HepG2 (cell line): ENCODE measurements around the gene PSMD9. TPM values are rescaled to one million over a fixed set of nuclear protein-coding genes. Genes with fewer than 3 reads are reported as not detected.
A peak's percentile ranks its signal among the peaks of the same experiment; 100 is the strongest.

Experiments
- ATF2 ChIP-seq: sonication (generic); formaldehyde crosslinking; IDR thresholded peaks from 2 replicates; pipeline ENCODE4 v1.4.0; 2020; ENCODE audit warnings: missing genetic modification reagents
- BHLHE40 ChIP-seq: IDR thresholded peaks from 2 replicates; pipeline ENCODE4 v1.6.1; 2011; ENCODE audit warnings: low read length, improper control_type of control experiment
- EP300 ChIP-seq, 3 experiments: sonication (generic) in 1 of 3; formaldehyde crosslinking in 1 of 3; IDR thresholded peaks; 2 replicates each; pipeline versions ENCODE4 v1.5.1 to v1.6.1; 2011 to 2020; ENCODE audit warnings: low read depth in 2 of 3, low read length in 2 of 3, borderline replicate concordance in 1 of 3, improper control_type of control experiment in 1 of 3, mild to moderate bottlenecking in 1 of 3, missing genetic modification reagents in 1 of 3, moderate library complexity in 1 of 3
- ETV5 ChIP-seq: IDR thresholded peaks from 2 replicates; pipeline ENCODE4 v1.6.1; 2018; ENCODE audit warnings: missing biosample characterization, missing genetic modification reagents, inconsistent platforms, borderline replicate concordance
- FOXA3 ChIP-seq: IDR thresholded peaks from 2 replicates; pipeline ENCODE4 v1.6.1; 2016; ENCODE audit warnings: missing genetic modification reagents, missing compliant biosample characterization
- FOXP4 ChIP-seq: sonication (generic); formaldehyde crosslinking; IDR thresholded peaks from 2 replicates; pipeline ENCODE4 v1.4.0; 2020; ENCODE audit warnings: missing genetic modification reagents
- HOXA3 ChIP-seq: sonication (generic); formaldehyde crosslinking; IDR thresholded peaks from 2 replicates; pipeline ENCODE4 v1.5.0; 2020; ENCODE audit warnings: missing genetic modification reagents
- MAFK ChIP-seq, 2 experiments: IDR thresholded peaks in 1 of 2; conservative IDR thresholded peaks in 1 of 2; 2 replicates each; pipeline ENCODE4 v1.6.1; 2011; ENCODE audit warnings: improper control_type of control experiment in 2 of 2, low read length in 2 of 2
- POGZ ChIP-seq: sonication (generic); formaldehyde crosslinking; IDR thresholded peaks from 2 replicates; pipeline ENCODE4 v1.4.0; 2020; ENCODE audit warnings: mild to moderate bottlenecking, missing genetic modification reagents
- POLR2A ChIP-seq, 2 experiments: IDR thresholded peaks; 2 replicates each; pipeline ENCODE4 v1.6.1; 2011; ENCODE audit warnings: low read depth in 2 of 2, low read length in 2 of 2, mild to moderate bottlenecking in 1 of 2, moderate library complexity in 1 of 2; ENCODE audit not compliant: insufficient read depth in 1 of 2
- RARA ChIP-seq: IDR thresholded peaks from 2 replicates; pipeline ENCODE4 v1.6.1; 2016; ENCODE audit warnings: missing genetic modification reagents, missing compliant biosample characterization
- SMAD1 ChIP-seq: sonication (generic); formaldehyde crosslinking; IDR thresholded peaks from 2 replicates; pipeline ENCODE4 v1.4.0; 2020; ENCODE audit warnings: missing genetic modification reagents, low read depth, mild to moderate bottlenecking, borderline replicate concordance
- UBTF ChIP-seq: sonication (generic); formaldehyde crosslinking; IDR thresholded peaks from 2 replicates; pipeline ENCODE4 v1.4.0; 2020; ENCODE audit warnings: mild to moderate bottlenecking, missing genetic modification reagents
- ZMYM3 ChIP-seq: sonication (generic); formaldehyde crosslinking; IDR thresholded peaks from 2 replicates; pipeline ENCODE4 v1.5.1; 2020; ENCODE audit warnings: mild to moderate bottlenecking, missing genetic modification reagents
- ZNF710 ChIP-seq: sonication (generic); formaldehyde crosslinking; IDR thresholded peaks from 2 replicates; pipeline ENCODE4 v1.5.0; 2020; ENCODE audit warnings: mild to moderate bottlenecking, missing genetic modification reagents, borderline replicate concordance
- polyA plus RNA-seq, 8 experiments: library from polyadenylated mRNA; depleted of rRNA in 3 of 8; stranded (reverse) in 7 of 8; unstranded in 1 of 8; fragments of >200 nt; fragmentation: Illumina TruSeq in 4 of 8; extraction: Trizol in 4 of 8; gene quantifications; 2 replicates each; pipeline versions ENCODE4 v1.2.1 to v1.2.3, GENCODE V29; 2011 to 2016; ENCODE audit warnings: low read depth in 4 of 8, missing spikeins in 1 of 8, mixed read lengths in 1 of 8; ENCODE audit not compliant: insufficient read depth in 1 of 8
- total RNA-seq, 5 experiments: library from RNA; depleted of rRNA; stranded (reverse); fragments of >200 nt; fragmentation: Illumina TruSeq; extraction: Trizol; gene quantifications; 2 replicates each; pipeline ENCODE4 v1.2.3, GENCODE V29; 2016; ENCODE audit warnings: low read depth in 1 of 5
- TF ChIP-seq, protein P1 (sequence below): sonication (generic); formaldehyde crosslinking; IDR thresholded peaks from 2 replicates; pipeline ENCODE4 v1.4.0; 2020; ENCODE audit warnings: missing genetic modification reagents, borderline replicate concordance

PSMD9 gene
- total and polyA plus RNA-seq, 2 of the 13 experiments (the other 11 are each of a cell fraction or from before 2014, with no cell fraction given) = 41.4 to 61.1 TPM

DNA sequence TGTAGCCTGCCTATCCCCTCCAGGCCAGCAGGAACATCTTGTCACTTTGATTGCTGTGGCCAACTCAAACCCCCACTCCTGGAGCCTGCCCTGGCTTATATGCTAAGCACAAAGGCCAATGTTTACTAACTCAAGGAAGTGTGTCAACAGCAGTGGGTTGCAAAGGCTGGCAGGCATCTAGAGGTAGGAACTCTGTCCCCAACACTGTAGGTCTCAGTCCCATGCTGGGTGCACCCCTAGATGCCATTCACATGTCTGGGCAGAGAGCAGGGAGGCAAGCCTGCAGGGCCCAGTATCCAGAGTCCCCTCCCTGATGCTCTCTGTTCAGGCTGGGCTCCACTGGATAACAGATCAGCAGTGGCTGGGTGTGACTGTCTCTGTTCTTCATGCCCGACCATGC, 28.3 kb upstream of the PSMD9 start (continued):
- TF ChIP-seq ZNF710 (CRISPR knock-in tag) (peak; percentile 40; the same call in 1 of the 2 replicates), SMAD1 (no peak), POGZ (CRISPR knock-in tag) (0 out of 2 replicates have a peak, but pooled peaks have one; percentile 26), ATF2 (CRISPR knock-in tag) (peak; percentile 41; the same call in 1 of the 2 replicates), ZMYM3 (0 out of 2 replicates have a peak, but pooled peaks have one; percentile 21), HOXA3 (CRISPR knock-in tag) (peak; percentile 59; the same call in 1 of the 2 replicates), POLR2A (IDR thresholded peaks at IDR 0.05; ENCODE audit: insufficient read depth in 1 of 2, low read depth in 2 of 2, low read length in 2 of 2) (peak; percentile 50 to 62; a peak in 1 of 4 replicates), ETV5 (CRISPR knock-in tag) (peak; percentile 53; the same call in 1 of the 2 replicates), FOXA3 (CRISPR knock-in tag) (peak; percentile 96), FOXP4 (CRISPR knock-in tag) (peak; percentile 82), MAFK (conservative IDR thresholded peaks at IDR 0.05 in 1 of 2, IDR thresholded peaks at IDR 0.05 in 1 of 2; ENCODE audit: low read length in 2 of 2) (no peak), EP300 (IDR thresholded peaks at IDR 0.05; ENCODE audit: low read depth in 2 of 2, low read length in 2 of 2) (peak in 1 of 2 experiments; percentile 57; a peak in 2 of 4 replicates), EP300 (CRISPR knock-in tag; IDR thresholded peaks at IDR 0.05; ENCODE audit: borderline replicate concordance) (no peak), BHLHE40 (0 out of 2 replicates have a peak, but pooled peaks have one; percentile 11), RARA (CRISPR knock-in tag) (peak; percentile 30; the same call in 1 of the 2 replicates), UBTF (CRISPR knock-in tag) (peak; percentile 41)
- TF ChIP-seq, protein P1, sequence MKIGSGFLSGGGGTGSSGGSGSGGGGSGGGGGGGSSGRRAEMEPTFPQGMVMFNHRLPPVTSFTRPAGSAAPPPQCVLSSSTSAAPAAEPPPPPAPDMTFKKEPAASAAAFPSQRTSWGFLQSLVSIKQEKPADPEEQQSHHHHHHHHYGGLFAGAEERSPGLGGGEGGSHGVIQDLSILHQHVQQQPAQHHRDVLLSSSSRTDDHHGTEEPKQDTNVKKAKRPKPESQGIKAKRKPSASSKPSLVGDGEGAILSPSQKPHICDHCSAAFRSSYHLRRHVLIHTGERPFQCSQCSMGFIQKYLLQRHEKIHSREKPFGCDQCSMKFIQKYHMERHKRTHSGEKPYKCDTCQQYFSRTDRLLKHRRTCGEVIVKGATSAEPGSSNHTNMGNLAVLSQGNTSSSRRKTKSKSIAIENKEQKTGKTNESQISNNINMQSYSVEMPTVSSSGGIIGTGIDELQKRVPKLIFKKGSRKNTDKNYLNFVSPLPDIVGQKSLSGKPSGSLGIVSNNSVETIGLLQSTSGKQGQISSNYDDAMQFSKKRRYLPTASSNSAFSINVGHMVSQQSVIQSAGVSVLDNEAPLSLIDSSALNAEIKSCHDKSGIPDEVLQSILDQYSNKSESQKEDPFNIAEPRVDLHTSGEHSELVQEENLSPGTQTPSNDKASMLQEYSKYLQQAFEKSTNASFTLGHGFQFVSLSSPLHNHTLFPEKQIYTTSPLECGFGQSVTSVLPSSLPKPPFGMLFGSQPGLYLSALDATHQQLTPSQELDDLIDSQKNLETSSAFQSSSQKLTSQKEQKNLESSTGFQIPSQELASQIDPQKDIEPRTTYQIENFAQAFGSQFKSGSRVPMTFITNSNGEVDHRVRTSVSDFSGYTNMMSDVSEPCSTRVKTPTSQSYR (CRISPR knock-in tag) = peak; percentile 59; the same call in 1 of the 2 replicates
